GM18519 (cell line): ENCODE data around the gene TRIP6.
A peak's percentile ranks its signal among the peaks of the same experiment; 100 is the strongest.

Experiments
- ATAC-seq: cut with Tn5 transposase; IDR thresholded peaks from one replicate; pipeline ENCODE4 v1.9.1; 2021; ENCODE audit warnings: mild to moderate bottlenecking, moderate library complexity; ENCODE audit not compliant: unreplicated experiment, low FRiP score

The TRIP6 gene

DNA sequence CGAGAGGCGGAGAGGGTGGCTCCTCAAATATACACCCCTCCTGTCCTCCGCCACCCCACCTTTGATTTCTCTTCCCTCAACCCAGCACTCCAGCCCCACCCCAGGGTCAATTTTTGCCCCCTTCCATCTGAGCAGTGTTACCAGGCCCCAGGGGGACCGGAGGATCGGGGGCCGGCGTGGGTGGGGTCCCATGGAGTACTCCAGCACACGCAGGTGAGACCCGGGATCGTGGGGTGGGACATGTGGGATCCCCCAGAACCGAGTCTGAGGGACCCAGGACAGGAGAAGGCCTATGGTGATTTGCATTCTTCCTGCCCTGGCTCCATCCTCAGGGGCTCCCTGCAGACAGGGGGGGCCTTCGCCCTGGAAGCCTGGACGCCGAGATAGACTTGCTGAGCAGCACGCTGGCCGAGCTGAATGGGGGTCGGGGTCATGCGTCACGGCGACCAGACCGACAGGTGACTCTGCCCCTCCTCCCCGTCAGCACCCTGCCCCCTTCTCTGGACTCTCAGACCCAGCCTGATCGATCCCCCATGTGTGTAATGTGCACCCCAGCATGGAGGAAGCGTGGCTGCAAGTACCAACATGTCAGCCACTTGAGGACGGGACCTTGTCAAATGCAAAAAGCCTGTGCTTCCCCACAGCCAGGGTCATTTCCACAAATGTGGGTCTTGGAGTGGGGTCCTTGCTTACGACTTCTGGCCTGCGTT lies 744 bp downstream of the TRIP6 start:
- no peak for ATAC-seq

DNA sequence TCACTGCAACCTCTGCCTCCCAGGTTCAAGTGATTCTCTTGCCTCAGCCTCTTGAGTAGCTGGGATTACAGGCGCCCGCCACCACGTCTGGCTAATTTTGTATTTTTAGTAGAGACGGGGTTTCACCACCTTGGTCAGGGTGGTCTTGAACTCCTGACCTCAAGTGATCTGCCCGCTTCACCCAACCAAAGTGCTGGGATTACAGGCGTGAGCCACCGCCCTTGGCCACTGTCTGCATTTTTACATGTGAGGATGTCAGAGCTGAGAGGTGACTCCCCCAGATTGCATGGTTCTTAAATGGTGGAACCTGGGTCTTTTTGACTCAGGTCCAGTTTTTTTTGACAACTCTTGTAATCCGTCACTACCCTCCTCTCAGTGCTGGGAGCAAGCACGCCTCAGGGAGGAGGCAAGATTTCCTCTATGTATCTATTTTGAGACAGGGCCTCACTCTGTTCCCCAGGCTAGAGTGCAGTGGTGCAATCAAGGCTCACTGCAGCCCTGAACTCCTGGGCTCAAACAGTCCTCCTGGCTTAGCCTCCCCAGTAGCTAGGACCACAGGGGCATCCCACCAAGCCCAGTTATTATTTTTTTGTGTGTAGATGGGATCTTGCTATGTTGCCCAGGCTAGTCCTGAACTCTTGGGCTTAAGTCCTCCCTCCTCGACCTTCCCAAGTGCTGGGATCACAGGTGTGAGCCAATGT lies 6.6 kb downstream of the TRIP6 start:
- no peak for ATAC-seq

DNA sequence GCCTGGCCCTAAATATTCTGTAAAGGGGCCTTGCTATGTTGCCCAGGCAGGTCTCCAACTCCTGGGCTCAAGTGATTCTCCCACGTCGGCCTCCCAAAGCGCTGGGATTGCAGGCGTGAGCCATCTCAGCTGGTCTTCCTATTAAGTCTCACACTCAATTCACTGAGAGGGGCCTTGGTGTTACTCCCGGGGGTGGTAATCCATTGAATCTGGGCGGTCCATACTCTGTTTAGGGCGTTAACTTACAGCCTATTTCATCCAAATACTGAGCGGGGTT lies 7.1 kb downstream of the TRIP6 start:
- no peak for ATAC-seq

DNA sequence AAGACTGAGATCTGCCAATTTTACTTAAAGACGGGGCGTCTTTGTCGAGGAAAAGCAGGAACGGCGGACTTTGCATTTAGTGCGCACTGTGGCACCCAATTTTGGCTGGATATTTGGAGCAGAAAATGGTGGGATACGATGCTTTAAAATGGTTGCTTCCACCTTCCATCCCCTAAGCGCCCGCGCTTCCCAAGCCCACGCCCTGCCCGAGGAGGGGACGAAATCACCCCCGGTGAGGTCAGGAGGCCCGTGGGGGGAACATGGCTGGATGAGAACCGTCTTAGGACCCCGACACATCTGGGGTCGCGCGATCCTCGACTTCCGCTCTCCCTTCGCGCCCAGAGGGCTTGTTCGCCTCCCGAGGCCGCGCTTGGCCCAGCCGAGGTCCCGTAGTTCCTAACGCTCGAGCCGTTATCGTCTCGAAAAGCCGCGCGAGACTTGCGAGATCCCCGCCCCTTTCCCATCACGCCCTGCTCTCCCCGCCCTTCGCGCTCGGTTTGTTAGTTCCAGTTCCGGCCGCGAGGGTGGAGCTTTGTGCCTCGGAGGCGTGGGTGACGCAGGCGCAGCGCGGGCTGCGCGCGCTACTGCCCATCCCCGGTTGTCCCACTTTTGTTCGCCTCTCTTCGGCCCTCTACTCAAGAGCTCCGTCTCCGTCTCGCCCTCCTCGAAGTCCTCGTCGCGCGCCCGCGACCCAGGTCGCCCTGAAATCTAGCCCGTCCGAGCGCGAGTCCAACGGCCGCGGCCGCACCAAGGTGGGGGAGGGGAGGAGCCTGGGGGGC lies 7.6 kb downstream of the TRIP6 start, which contains the start of gene SRRT:
TSS of gene SRRT (plus strand) at position 527 of the 779 bp plus-strand sequence. CDS start 488 bp downstream, outside the sequence.
- ATAC-seq = peak; percentile 60

DNA sequence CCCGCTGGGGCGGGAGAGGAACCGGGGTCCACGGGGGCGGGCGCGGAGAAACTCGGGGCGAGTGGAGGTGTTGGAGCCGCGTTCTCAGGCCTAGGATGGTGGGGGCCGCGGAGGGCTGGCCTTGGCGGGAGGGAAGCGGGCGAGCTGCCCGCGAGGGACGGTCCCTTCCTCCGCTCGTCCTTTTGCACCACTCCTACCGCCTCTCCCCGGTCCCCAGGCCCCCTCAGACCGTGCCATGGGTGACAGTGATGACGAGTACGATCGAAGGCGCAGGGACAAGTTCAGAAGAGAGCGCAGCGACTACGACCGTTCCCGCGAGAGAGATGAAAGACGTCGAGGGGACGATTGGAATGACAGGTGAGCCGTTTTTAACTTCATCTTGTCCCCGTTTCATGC lies 8.2 kb downstream of the TRIP6 start:
- no peak for ATAC-seq

DNA sequence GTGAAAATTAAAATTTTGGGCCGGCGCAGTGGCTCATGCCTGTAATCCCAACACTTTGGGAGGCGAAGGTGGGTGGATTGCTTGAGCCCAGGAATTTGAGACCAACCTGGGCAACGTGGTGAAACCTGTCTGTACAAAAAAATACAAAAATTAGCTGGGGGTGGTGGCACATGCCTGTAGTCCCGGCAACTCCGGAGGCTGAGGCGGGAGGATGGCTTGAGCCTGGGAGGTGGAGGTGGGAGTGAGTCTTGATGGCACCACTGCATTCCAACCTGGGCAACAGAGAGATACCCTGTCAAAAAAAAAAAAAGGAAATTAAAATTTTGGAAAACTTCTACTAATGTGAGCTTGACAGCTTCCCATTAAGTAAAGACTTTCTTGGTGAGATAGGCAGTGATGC lies 10.8 kb downstream of the TRIP6 start:
- ATAC-seq = no peak

DNA sequence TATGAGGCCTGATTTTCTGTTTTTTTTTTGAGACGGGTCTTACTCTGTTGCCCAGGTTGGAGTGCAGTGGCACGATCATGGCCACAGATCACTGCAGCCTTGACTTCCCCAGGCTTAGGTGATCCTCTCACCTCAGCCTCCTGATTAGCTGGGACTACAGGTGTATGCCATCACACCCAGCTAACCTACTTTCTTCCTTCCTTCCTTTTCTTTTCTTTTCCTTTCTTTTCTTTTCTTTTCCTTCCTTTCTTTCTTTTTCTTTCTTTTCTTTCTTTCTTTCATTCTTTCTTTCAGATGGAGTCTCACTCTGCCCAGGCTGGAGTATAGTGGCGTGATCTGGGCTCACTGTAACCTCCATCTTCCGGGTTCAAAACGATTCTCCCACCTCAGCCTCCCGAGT lies 11.5 kb downstream of the TRIP6 start:
- ATAC-seq = no peak

DNA sequence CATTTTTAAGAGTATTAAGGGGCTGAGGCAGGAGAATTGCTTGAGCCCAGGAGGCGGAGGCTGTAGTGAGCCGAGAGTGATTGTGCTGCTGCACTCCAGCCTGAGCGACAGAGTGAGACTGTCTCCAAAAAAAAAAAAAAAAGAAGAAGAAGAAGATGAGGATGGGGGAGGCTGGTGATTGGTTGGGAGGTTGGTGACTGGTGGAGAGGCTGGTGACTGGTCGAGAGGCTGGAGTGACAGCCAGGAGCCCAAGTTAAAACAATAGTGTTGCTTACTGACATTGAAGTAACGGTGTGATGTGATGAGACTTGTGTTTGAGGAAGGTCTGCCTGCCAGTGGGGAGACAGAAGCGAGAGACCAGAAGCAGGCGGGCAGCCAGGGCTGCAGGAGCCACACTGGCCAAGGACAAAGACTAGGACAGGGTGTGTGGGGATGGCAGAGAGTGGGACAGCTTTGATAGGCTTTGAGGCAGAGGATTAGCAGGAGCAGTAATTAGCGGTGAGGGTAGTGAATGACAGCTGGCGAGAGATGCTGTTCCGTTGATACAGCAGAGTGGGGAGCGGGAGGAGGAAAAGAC lies 12.6 kb downstream of the TRIP6 start:
- no peak for ATAC-seq

DNA sequence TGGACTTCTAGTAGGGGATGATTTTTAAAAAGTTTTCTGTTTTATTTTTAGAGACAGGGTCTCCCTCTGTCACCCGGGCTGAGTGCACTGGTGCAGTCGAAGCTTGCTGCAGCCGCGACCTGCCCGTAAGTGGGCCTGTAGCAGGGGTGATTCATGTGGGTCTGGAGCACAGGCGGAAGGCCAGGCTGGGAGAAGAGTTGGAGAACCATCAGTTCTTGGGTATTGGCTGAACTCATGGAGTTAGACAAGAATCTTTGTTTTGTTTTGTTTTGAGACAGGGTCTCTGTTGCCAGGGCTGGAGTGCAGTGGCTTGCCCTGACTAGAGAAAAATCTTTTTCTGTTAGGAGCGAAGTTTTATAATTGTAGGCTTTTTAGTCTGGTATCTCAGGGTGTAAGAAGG lies 13.5 kb downstream of the TRIP6 start:
- no peak for ATAC-seq

DNA sequence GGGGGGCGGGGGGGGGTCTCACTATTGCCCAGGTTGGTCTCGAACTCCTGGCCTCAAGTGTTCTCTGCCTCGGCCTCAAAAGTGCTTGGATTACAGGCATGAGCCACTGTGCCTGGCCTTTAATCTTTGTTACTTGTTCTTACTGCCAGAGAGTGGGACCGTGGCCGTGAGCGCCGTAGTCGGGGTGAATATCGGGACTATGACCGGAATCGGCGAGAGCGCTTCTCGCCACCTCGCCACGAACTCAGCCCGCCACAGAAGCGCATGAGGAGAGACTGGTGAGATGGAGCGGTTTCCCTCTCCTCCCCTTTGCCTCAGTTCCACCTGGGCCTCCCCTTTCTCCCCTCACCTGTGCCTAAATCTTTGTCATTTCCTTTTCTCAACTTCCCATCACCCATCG lies 13.9 kb downstream of the TRIP6 start:
- ATAC-seq = no peak

DNA sequence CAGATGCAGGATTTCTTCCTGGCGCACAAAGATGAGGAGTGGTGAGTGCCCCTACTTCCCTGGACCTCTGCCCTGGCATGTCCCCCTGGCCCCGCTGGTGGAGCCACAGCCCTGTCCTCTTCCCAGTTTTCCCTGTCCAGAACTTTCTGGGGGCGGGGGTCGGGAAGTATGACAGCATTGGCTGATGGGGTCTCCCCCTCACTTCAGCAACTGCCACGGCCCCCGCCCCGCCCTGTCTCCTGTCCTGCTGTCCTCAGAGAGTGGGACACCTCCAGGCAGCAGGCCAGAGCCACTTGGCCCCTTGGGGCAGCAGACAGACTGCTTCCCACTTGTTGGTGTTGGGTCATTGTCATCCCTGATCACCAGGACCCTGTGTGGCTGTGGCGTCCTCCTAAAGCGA lies 15.0 kb downstream of the TRIP6 start:
- ATAC-seq = no peak

DNA sequence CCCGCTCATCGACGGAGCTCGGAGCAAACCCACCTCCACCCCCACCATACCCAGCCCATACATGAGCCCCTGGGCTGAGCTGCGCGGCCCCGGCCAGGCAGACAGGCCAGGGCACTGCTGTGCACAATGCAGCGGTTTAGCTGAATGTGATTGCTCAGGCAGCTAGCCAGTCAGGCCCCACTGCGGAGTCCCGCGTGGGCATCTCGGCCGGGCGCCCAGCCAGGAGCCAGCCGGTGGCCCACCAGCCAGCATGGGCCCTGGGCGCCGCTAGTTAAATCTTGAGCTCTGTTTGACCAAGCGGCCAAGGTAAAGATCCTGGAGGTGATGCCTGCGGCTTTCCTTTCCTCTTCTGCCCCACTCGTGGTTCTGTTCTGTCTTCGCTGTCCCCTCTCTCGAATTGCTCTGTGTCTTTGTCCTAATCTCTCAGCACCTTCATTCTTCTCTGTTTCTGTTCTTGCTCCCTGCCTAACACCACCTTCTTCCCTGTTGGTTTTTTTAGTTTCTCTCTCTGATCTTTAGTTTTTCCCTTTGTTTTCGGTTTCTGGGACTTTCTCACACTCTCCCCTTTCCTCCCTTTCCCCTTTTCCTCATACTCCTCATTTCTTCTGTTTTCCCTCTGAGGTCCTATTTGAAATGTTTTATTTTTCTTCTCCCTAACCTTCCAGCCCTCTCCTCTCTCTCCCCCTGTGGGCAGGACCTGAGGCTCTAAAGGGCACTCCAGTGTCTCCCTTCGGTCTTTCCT lies 15.8 kb downstream of the TRIP6 start:
- ATAC-seq = no peak

DNA sequence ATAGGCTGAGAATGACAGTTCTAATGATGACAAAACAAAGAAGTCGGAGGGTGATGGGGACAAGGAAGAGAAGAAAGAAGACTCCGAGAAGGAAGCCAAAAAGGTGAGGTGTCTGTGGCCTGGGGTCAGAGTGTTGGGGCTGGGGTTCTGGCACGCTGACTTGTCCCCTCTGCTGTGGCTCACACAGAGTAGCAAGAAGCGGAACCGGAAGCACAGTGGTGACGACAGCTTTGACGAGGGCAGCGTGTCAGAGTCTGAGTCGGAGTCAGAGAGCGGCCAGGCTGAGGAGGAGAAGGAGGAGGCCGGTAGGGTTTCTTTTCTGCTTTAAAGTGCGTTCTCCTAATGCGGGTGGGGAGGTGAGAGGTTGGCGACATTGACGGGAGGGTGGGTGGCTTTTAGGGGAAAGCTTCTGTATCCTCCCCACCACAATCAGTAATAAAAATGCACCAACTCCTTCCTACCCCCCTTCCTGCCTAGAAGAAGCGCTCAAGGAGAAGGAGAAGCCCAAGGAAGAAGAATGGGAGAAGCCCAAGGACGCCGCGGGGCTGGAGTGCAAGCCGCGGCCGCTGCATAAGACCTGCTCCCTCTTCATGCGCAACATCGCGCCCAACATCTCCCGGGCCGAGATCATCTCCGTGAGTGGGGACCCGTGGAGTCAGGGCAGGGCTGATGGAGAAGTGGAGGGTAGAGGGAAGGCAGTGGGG lies 17.7 kb downstream of the TRIP6 start:
- no peak for ATAC-seq

DNA sequence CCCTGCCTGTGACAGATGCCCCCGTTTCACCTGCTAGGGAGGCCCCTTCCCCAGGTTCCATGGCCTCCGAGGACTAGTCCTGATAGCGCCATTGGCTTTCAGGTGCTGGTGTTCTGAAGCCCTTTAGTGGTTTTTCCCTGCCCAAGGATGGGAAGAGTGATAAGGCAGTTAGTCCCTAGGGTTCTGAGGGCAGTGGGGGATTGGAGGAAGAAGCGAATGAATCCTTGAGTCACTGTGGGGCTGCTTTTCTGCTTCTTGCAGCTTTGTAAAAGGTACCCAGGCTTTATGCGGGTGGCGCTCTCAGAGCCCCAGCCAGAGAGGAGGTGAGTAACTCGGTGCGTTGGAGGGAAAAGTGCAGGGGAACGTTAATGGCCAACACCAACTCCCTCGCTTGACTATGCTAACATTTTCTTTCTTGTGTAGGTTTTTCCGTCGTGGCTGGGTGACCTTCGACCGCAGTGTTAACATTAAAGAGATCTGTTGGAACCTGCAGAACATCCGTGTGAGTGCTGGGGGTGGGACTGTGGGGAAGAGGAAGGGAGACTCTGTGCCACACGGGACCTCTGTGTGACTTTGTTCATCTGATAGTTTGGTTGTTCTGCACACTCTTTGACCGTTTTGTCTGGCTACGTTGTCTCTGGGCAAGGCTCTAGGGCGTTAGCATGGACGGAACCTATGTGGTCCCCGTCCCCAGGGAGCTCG lies 18.4 kb downstream of the TRIP6 start:
- ATAC-seq = no peak

DNA sequence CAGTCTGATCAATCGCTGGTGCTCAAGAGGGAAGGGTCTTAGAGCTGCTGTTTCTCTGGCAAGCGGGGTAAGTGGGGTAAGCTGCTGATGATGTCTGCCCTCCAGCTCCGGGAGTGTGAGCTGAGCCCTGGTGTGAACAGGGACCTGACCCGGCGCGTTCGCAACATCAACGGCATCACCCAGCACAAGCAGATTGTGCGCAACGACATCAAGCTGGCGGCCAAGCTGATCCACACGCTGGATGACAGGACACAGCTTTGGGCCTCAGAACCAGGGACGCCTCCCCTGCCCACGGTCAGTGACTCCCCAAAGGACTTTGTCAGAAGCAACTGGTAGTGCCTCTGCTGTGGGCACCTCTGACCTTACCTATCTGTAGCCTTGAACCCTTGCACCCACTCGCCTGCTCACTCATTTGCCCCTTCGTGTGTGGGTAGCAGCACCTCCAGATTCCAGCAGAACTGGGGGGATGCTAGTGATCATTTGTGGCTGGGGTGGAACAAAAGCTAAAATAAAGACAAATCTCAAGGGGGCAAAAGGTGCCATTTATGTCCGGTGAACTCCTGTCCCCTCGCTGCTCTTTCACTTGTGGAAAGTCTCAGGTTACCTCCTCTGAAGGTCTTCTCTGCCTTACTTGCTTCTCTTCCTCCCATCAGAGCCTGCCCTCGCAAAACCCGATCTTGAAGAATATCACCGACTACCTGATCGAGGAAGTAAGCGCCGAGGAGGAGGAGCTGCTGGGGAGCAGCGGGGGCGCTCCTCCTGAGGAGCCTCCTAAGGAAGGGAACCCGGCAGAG lies 19.2 kb downstream of the TRIP6 start:
- ATAC-seq = no peak

DNA sequence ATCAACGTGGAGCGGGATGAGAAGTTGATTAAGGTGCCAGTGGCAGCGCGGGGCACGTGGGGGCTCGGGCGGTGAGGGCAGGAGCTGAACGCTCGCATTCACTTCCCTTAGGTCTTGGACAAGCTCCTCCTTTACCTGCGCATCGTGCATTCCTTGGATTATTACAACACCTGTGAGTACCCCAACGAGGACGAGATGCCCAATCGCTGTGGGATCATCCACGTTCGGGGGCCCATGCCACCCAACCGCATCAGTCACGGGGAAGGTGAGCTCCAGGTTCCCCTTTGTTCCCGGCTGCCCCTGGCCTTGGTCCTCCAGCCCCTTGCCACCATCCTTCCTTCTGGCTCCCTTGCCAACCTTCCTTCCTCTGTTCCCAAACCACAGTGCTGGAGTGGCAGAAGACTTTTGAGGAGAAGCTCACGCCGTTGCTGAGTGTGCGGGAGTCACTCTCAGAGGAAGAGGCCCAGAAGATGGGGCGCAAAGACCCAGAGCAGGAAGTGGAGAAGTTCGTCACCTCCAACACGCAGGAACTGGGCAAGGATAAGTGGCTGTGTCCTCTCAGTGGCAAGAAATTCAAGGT lies 19.8 kb downstream of the TRIP6 start:
- no peak for ATAC-seq

DNA sequence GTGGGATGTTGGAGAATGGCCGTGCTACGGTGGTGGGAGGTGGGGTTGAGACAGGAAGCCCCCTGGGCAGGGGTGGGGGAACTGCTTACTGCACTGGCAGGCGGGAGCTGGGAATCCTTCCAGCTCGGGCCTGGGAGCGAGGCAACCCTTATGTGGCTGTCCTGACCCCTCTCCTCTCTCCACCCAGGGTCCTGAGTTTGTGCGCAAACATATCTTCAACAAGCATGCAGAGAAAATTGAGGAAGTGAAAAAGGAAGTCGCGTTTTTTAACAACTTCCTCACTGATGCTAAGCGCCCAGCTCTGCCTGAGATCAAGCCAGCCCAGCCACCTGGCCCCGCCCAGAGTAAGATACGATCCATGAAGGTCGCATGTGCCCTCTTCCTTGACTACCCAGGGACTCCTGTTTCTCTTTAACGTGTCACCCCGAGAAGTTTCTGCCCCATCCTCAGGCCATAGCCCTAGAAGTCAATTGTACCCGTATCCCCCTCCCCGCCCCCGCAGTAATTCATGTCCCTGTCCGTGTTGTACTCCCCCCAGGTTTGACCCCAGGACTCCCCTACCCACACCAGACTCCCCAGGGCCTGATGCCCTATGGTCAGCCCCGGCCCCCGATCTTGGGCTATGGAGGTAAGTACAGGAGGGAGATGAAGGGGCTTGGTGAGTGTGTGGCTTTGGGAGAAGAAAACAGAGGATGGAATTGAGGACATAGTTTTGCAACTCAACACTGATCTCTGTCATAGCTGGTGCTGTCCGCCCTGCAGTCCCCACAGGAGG lies 20.5 kb downstream of the TRIP6 start:
- ATAC-seq = no peak
